B cell (primary cell): ENCODE data around the gene LHPP. TPM values are rescaled to one million over a fixed set of nuclear protein-coding genes. Genes with fewer than 3 reads are reported as not detected.

Source experiments
- ATAC-seq: fragments of 200-7000 bp; cut with Tn5 transposase; one replicate; pipeline ENCODE4 v1.10.0; 2021; ENCODE audit warnings: low read depth, mild to moderate bottlenecking, moderate number of reproducible peaks, moderate library complexity
- CTCF ChIA-PET: fragments of 350-600 bp; sonication (Branson Sonifier 250); formaldehyde crosslinking; loops from one replicate; lab custom pipeline; 2021; ENCODE audit warnings: antibody characterized with exemption, inconsistent platforms; lab: Charles Lee
- POLR2A ChIA-PET: fragments of 350-600 bp; sonication (Branson Sonifier 250); formaldehyde crosslinking; loops from one replicate; lab custom pipeline; 2021; ENCODE audit warnings: antibody characterized with exemption; lab: Charles Lee
- DNase-seq: peaks from one replicate; pipeline ENCODE4 v3.0.0; 2013
- H2AFZ ChIP-seq: 2 replicates; pipeline ENCODE4 v1.6.1; 2012; ENCODE audit warnings: mild to moderate bottlenecking, low read depth, low read length; ENCODE audit not compliant: insufficient read depth, poor library complexity, severe bottlenecking
- H3K27ac ChIP-seq, 2 donors: 1 replicate in 1 of 2; 2 replicates in 1 of 2; pipeline ENCODE4 v1.5.1; 2012 to 2013; ENCODE audit warnings: low read length in 2 of 2, mild to moderate bottlenecking in 2 of 2, moderate library complexity in 1 of 2
- H3K27me3 ChIP-seq, 4 experiments: fragments of 200-600 bp in 1 of 4; sonication (generic) in 1 of 4; replicated peaks in 1 of 4; 1 replicate in 2 of 4; 2 replicates in 2 of 4; pipeline versions ENCODE4 v1.6.1 to v1.7.0; 2013 to 2016; ENCODE audit warnings: low read length in 3 of 4, mild to moderate bottlenecking in 2 of 4, mixed read lengths in 1 of 4, moderate library complexity in 1 of 4; ENCODE audit not compliant: insufficient read depth in 4 of 4, control insufficient read depth in 3 of 4; ENCODE audit errors: control extremely low read depth in 1 of 4
- H3K36me3 ChIP-seq, 2 experiments: replicated peaks in 1 of 2; 1 replicate in 1 of 2; 2 replicates in 1 of 2; pipeline versions ENCODE4 v1.6.1 to v1.7.1; 2013; ENCODE audit warnings: low read length in 1 of 2; ENCODE audit not compliant: insufficient read depth in 2 of 2, control insufficient read depth in 1 of 2; ENCODE audit errors: control extremely low read depth in 1 of 2, extremely low read depth in 1 of 2
- H3K4me1 ChIP-seq, 2 donors: fragments of 200-600 bp in 1 of 2; sonication (generic) in 1 of 2; 1 replicate in 1 of 2; 2 replicates in 1 of 2; pipeline versions ENCODE4 v1.5.1 to v1.6.1; 2013 to 2017; ENCODE audit warnings: low read length in 2 of 2; ENCODE audit not compliant: control insufficient read depth in 2 of 2, insufficient read depth in 2 of 2
- H3K4me2 ChIP-seq: replicated peaks from 2 replicates; pipeline ENCODE3; 2012; ENCODE audit warnings: mild to moderate bottlenecking, low read depth, low read length; ENCODE audit not compliant: poor library complexity, severe bottlenecking
- H3K4me3 ChIP-seq, 5 experiments: fragments of 200-600 bp in 1 of 5; sonication (generic) in 1 of 5; 1 replicate in 3 of 5; 2 replicates in 2 of 5; pipeline versions ENCODE4 v1.5.1 to v1.7.0; 2011 to 2016; ENCODE audit warnings: low read length in 4 of 5, mild to moderate bottlenecking in 4 of 5, low read depth in 2 of 5, control low read depth in 1 of 5, moderate library complexity in 1 of 5; ENCODE audit not compliant: insufficient read depth in 1 of 5; ENCODE audit errors: control extremely low read depth in 1 of 5, extremely low read depth in 1 of 5
- H3K79me2 ChIP-seq: fragments of 200-600 bp; sonication (generic); one replicate; pipeline ENCODE4 v1.6.0; 2016; ENCODE audit warnings: low read length; ENCODE audit not compliant: control insufficient read depth, insufficient read depth
- H3K9ac ChIP-seq: fragments of 200-600 bp; sonication (generic); 2 replicates; pipeline ENCODE4 v1.6.1; 2017; ENCODE audit warnings: mild to moderate bottlenecking, low read length, moderate library complexity
- H3K9me3 ChIP-seq, 3 donors: one replicate each; pipeline versions ENCODE4 v1.6.1 to v1.7.1; 2013; ENCODE audit warnings: low read length in 2 of 3; ENCODE audit not compliant: control insufficient read depth in 2 of 3, insufficient read depth in 1 of 3; ENCODE audit errors: control extremely low read depth in 1 of 3
- H4K20me1 ChIP-seq: 2 replicates; pipeline ENCODE4 v1.6.0; 2012; ENCODE audit warnings: mild to moderate bottlenecking, low read length; ENCODE audit not compliant: insufficient read depth, control insufficient read depth, poor library complexity, severe bottlenecking
- H3K27ac Mint-ChIP-seq: one replicate; pipeline ENCODE4 v1.8.0; 2021; ENCODE audit warnings: mixed read lengths
- H3K27me3 Mint-ChIP-seq: one replicate; pipeline ENCODE4 v1.8.0; 2021; ENCODE audit warnings: mixed read lengths
- H3K4me1 Mint-ChIP-seq: one replicate; pipeline ENCODE4 v1.8.0; 2021; ENCODE audit warnings: mixed read lengths
- H3K4me3 Mint-ChIP-seq: one replicate; pipeline ENCODE4 v1.8.0; 2021; ENCODE audit warnings: mixed read lengths
- H3K9me3 Mint-ChIP-seq: one replicate; pipeline ENCODE4 v1.8.0; 2022; ENCODE audit warnings: mixed read lengths; ENCODE audit not compliant: insufficient read depth
- EZH2 ChIP-seq: IDR thresholded peaks from 2 replicates; pipeline ENCODE4 v1.6.1; 2012; ENCODE audit warnings: borderline replicate concordance, low read depth, mild to moderate bottlenecking, moderate library complexity, low read length; ENCODE audit not compliant: insufficient read depth, poor library complexity, severe bottlenecking
- WGBS: methylation state at CpG from one replicate; pipeline ENCODE4 v1.1.5; 2013; ENCODE audit warnings: missing lambda C conversion rate; ENCODE audit not compliant: insufficient coverage; 5-methylcytosine and 5-hydroxymethylcytosine counted together
- intact Hi-C: fragments of 100-400 bp; cut with micrococcal nuclease; formaldehyde crosslinking; loops from one replicate; pipeline ENCODE4 v1.10.0; 2022
- polyA plus RNA-seq: library from polyadenylated mRNA; depleted of rRNA; stranded (reverse); fragments of >200 nt; gene quantifications from 2 replicates; pipeline ENCODE4 v1.2.3, GENCODE V29; 2012
- total RNA-seq, 2 donors: library from RNA; stranded (reverse); fragments of 120-200 nt in 1 of 2; gene quantifications; 1 replicate in 1 of 2; 2 replicates in 1 of 2; pipeline versions ENCODE4 v1.2.3 to v1.2.4, GENCODE V29; 2013 to 2022
- TF ChIP-seq, protein P1 (sequence below): fragments of 200-600 bp; IDR thresholded peaks from one replicate; pipeline ENCODE4 v1.8.0; 2022; ENCODE audit warnings: antibody characterized with exemption, mild to moderate bottlenecking

The LHPP gene
- total and polyA plus RNA-seq, 2 donors (not counting 1 experiment from before 2014, with no cell fraction given), result 60.2 to 83.5 TPM

DNA sequence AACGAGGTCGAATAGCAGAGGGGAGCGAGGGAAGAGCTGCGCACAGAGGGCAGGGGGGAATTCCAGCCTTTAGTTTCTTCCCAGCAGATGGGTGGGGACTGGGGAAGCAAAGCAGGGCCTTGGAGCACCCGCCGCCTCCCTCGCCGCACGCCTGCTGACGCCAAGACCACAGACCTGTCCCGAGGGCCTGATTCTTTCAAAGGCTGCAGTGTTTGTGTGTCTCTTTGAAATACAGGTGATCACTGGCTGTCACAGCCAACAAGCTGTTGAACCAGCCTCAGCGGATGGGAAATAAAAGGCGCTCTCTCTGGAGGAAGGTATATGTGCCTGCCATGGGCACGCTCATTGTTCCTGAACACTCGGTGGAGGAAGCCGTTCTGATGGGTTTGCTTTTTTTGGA, 163.3 kb downstream of the LHPP start:
- DNase-seq (peak; percentile 62), ATAC-seq (peak; percentile 15)
- Mint-ChIP-seq H3K4me1 (peaks cover 96% of the 10 kb centered on the region), H3K27me3 (no peaks in the 10 kb centered on the region), H3K27ac (peak overlapping the region; percentile 99), H3K4me3 (peak overlapping the region; percentile 85), H3K9me3 (no peaks in the 10 kb centered on the region)
- H3K27me3 ChIP-seq, result no peaks in the 10 kb centered on the region
- H3K27ac ChIP-seq, result peak overlapping the region; percentile 83 to 97
- no peaks in the 10 kb centered on the region for H4K20me1 ChIP-seq
- POLR2A ChIA-PET, result interaction anchor here (0.7 to 3.9 kb wide), 4 partner anchors 12 to 117 kb away, joined by 3 to 19 read pairs (median 6); no protein-coding TSS in a partner anchor
- peak overlapping the region; percentile 29 for H3K9ac ChIP-seq
- intact Hi-C loops, result loop anchor here (5.0 kb wide), 1 partner anchor 38 kb away; no protein-coding TSS in a partner anchor
- no peak for TF ChIP-seq EZH2
- TF ChIP-seq, protein P1, sequence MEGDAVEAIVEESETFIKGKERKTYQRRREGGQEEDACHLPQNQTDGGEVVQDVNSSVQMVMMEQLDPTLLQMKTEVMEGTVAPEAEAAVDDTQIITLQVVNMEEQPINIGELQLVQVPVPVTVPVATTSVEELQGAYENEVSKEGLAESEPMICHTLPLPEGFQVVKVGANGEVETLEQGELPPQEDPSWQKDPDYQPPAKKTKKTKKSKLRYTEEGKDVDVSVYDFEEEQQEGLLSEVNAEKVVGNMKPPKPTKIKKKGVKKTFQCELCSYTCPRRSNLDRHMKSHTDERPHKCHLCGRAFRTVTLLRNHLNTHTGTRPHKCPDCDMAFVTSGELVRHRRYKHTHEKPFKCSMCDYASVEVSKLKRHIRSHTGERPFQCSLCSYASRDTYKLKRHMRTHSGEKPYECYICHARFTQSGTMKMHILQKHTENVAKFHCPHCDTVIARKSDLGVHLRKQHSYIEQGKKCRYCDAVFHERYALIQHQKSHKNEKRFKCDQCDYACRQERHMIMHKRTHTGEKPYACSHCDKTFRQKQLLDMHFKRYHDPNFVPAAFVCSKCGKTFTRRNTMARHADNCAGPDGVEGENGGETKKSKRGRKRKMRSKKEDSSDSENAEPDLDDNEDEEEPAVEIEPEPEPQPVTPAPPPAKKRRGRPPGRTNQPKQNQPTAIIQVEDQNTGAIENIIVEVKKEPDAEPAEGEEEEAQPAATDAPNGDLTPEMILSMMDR, result no peak
- no peaks in the 10 kb centered on the region for H3K9me3 ChIP-seq
- peak overlapping the region; percentile 63 for H3K4me2 ChIP-seq
- H3K36me3 ChIP-seq, result peaks cover 0 to 42% of the 10 kb centered on the region in 2 experiments
- peaks cover 100% of the 10 kb centered on the region in 2 donors for H3K4me1 ChIP-seq
- CTCF ChIA-PET, result interaction anchor here (0.6 to 7.5 kb wide), 12 partner anchors 12 to 122 kb away, joined by 3 to 100 read pairs (median 4); no protein-coding TSS in a partner anchor
- H2AFZ ChIP-seq, result no peak overlapping the region
- peak overlapping the region in 2 of 5 experiments; percentile 6 to 12 for H3K4me3 ChIP-seq
- H3K79me2 ChIP-seq, result peaks cover 100% of the 10 kb centered on the region
- WGBS, result 38% methylated on average over 16 of the region's 16 CpGs

- intact Hi-C loops, result loop anchor here (2.0 kb wide), 1 partner anchor 115 kb away; no protein-coding TSS in a partner anchor
- ATAC-seq (no peak), DNase-seq (no peak)
- Mint-ChIP-seq H3K27ac (peak overlapping the region; percentile 99), H3K4me3 (peak overlapping the region; percentile 16), H3K9me3 (no peaks in the 10 kb centered on the region), H3K4me1 (peaks cover 95% of the 10 kb centered on the region), H3K27me3 (no peaks in the 10 kb centered on the region)
- ChIA-PET POLR2A (interaction anchor here (0.6 to 3.9 kb wide), 4 partner anchors 24 to 116 kb away, joined by 3 to 19 read pairs (median 6); no protein-coding TSS in a partner anchor), CTCF (interaction anchor here (1.2 to 7.5 kb wide), 10 partner anchors 11 to 116 kb away, joined by 3 to 100 read pairs (median 12); no protein-coding TSS in a partner anchor)
- peak overlapping the region; percentile 83 to 97 for H3K27ac ChIP-seq
- H4K20me1 ChIP-seq, result no peaks in the 10 kb centered on the region
- H3K4me2 ChIP-seq, result peak overlapping the region; percentile 63
- peak overlapping the region; percentile 45 for H3K9ac ChIP-seq
- H3K4me3 ChIP-seq, result no peak overlapping the region
- no peaks in the 10 kb centered on the region for H3K27me3 ChIP-seq
- H3K36me3 ChIP-seq, result peaks cover 0 to 44% of the 10 kb centered on the region in 2 experiments
- H3K79me2 ChIP-seq, result peaks cover 100% of the 10 kb centered on the region
- 90% methylated on average over 23 of the region's 23 CpGs for WGBS
- H2AFZ ChIP-seq, result no peak overlapping the region
- H3K9me3 ChIP-seq, result peaks cover 0 to 4% (median 0%) of the 10 kb centered on the region in 3 donors
- TF ChIP-seq, protein P1, result no peak
- no peak for TF ChIP-seq EZH2
- H3K4me1 ChIP-seq, result peaks cover 100% of the 10 kb centered on the region in 2 donors
These were observed 164.2 kb downstream of the LHPP start for GRCh38 chr10:124625831-124626238.
